ENCODE data around the gene TCP1.
"Not testable (repeated sequence)": the region's sequence is repeated elsewhere in the genome, so short reads cannot be mapped to it uniquely, and the experiment has no call there.

The TCP1 gene

DNA sequence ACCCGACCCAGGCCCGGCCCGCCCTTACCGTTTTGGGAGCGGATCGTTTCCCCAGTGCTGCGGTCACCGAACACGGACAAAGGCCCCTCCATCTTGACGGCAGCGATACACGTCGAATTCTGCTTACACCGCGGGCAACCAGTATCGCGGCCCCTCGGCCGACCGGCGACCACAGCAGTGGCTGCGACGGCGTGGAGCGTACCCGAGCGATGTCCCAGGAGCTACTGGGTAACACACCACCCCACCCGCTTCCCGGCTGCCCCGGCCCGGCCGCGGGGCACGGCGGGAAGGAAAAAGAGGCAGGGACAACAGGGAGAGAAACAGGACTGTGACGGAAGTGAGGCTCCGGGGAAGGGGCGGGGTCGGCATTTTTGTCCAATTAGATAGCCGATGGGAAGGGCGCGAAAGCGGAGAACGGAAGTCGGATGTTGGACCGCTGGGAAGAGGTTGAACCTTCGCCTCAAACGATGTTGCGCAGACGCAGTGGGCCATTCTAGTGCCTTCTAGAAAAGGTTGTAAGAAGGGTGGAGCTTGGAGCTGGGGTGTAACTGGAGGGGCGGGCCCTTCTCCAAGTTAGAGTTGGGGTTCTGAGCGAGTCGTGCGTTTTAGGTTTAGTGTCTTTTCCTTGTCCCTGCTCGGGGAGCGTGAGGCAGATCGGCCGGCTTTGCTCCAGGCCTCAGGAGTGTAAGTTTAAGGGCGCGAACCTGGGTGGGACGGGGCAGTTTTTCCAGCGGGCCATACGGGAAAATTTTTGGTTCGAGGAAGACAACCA, at the start of gene TCP1:
TSS of gene TCP1 (minus strand) at position 226 of the 772 bp plus-strand sequence. CDS start at position 92, 134 bp downstream.
- DNase-seq (ENCODE audit: low spot score) = peak; percentile 99

DNA sequence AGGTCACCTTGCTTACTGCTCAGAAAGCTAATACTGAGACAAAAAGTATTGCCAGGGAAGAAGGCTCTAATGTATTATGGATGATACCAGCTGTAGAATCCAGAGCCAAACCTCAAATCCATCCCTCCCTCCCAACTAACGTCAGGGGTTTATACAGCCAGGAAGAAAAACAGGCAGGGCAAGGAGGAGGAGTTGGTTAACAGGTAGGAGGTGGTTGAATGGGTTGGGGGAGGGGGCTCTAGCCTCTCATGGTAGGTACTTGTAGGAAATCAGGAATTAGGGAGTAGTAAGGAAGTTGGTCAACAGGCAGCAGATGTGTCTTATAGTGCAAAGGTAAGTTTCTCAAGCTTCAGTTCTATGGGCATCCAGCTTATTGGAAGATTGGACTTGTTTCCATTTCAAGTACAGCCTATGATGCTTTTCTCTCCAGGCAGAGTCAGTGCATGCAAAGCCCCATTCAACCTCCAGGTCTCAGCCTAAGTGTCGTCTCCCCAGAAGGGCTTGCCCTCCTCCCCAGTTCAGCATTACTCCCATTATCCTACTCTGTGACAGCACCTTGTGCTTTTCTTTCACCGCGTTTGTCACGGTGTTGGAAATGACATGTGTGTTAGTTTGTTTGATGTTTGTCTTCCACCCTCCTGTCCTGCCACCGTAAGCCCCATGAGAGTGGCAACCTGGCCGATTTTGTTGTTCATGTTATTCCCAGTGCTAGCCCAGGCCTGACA, 48.8 kb upstream of the TCP1 start:
- no peak for DNase-seq (ENCODE audit: low spot score)

DNA sequence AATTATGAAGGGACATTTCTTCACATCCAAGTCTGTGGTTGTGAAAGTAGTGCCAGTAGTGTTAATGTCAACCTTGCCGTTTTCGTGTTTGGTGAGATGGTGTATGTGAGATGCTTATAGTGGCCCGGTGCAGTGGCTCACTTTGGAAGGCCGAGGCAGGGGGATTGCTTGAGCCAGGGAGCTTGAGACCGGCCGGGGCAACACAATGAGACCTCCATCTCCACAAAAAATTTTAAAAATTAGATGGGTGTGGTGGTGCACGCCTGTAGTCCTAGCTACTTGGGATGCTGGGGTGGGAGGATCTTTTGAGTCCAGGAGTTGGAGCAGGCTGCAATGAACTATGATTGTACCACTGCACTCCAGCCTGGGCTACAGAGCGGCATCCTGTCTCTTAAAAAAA, 48.1 kb upstream of the TCP1 start:
- DNase-seq (ENCODE audit: low spot score) = no peak

DNA sequence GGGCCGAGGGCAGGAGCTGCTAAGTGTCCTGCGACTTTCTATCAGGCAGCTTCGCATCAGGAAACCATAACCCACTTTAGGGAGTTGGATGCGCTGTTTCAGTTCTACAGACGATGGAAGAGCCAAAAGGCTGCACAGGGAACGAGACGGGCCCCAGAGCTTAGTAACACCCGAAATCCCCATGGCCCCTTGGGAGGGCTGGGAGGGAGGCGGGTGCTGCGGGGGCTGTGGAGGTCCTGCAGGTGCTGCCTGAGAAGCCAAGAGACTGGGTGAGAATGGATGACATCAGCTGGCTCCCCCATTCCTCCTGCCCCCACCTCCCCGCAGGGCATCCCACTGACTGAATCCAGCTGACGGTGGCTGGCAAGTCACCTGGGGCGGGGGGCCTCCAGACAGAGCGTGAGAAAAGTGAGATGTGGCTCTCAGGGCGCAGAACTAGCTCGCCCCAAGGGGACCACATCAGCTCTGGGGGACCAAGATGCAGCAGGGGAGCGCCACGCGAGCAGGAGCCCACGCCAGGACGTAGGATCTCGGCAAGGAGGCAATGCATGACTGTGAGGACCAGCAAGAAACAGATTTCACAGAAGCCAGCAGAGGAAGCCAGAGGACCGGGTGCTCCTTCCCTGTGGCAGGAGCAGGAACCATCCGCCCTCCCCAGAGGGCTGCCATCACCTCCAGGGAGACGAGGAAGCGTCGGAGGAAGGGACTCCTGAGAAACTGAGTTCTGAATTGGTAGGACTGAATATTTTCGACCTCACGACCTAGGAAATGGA, 47.5 kb upstream of the TCP1 start:
- no peak for DNase-seq (ENCODE audit: low spot score)

DNA sequence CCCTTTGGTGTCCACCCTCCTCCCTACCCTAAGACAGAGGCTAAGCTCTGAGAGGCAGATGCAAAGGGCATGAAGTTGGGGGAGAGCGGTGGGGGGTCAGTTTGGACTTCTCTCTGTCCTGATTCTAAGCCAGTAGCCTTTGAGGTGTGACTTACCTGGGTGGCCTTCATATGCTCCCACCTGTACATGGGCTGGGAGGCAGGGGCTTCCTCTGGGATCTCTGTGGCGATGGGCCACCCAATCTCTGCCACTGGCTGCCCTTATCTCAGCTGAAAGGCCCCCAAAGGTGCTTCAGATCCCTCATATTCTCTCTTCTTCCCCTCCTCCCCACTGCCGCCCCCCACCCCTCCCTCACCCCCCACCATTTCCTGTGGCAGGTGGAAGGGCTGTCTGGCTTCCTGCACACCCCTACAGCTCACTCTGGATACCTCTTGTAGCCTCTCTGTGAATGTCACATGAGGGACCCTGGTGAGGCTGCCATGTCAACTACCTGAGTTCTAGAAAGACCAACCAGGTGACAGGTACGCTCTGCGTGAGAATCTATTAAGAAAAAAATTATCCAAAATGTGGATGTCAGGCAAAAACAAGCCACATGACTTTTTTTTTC, 44.7 kb upstream of the TCP1 start:
- DNase-seq (ENCODE audit: low spot score) = no peak

DNA sequence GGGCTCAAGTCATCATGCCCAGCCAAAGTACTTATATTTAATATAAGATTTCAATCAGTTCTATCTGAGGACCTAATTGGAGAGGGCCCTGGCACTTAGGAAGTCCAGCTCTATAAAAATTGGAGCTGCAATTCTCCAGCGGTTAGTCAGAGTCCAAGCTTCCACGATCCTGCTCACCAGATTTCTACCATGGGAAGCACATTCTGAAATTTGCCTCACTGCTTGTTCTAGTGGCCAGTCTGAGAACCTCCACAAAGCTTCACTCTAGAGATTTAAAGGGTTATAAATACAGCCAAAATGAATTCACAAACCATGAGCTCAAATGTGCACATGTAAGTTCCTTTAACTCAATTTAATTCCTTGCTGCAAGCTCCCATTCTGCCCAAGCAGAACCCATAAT, 44.2 kb upstream of the TCP1 start:
- no peak for DNase-seq (ENCODE audit: low spot score)

DNA sequence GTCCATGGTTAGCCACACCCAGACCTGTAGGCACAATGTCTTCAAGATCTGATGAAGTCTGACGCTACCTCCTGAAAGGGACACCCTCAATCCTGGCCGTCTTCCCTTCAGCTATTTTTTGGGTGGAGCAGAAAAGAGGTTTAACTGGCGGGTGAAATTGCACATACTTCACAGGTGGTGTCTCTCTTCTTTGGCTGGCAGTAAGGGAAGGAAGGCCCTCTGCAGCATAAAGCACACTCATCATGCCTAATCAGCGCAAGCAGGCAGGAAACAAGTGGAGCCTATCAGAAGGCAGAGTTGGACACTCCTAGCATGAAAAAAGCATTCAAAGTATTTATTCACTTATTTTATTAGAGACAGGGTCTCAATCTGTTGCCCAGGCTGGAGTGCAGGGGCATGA, 43.5 kb upstream of the TCP1 start:
- DNase-seq (ENCODE audit: low spot score) = no peak

DNA sequence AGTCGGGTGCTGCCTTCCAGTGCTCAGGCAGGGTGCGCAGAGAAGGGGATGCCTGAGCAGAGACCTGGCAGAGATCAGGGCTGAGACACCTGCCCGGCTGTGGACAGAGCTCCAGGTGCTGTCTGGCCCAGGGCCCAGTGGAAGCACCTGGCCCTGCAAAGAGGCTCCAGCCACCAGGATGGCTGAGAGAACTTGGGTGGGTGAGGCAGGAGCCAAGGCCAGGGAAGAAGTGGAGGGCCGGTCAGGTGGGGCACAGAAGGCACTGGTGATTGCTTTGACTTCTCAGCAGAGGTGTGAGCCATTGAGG, 41.9 kb upstream of the TCP1 start:
- DNase-seq (ENCODE audit: low spot score) = no peak

DNA sequence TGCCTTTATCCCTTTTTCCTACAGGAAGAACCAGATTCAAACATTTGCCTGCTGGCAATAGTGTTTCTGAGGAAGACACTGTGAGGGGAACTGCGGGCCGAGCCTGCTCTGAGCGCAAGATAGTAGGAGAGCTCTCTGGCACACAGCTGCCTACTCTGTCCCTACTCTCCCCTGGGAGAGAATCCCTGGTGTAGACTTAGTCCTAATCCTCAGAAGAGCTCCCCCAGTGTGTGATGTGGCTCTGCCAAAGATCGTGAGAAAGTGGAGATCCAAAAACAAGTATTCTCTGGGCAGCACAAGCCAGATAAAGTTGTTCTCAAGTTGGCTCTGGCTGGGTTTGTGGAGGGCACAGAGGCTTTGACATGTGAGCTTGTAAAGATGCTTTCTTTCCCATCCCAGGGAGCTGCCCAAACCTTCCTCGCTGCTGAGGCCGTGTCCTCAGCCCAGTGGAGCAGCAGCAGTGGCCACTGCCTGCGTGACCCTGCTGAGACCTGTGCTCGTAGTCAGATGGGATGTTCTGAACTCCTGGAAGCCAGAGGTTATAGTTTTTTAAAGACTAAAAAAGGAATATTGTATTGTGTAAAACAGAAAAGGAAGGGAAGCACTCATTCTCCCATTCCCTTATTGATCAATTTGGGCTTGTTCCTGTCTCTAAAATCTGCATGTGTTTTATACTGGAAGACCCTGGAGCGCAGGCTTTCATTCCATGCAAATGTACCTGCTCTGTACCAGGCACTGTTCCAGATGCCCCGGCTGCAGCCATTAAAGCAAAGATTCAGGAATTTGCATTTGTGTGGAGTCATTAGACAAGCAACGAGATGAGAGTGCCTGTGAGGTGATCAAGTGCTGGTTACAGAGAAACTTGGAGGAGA, 41.3 kb upstream of the TCP1 start:
- no peak for DNase-seq (ENCODE audit: low spot score)

DNA sequence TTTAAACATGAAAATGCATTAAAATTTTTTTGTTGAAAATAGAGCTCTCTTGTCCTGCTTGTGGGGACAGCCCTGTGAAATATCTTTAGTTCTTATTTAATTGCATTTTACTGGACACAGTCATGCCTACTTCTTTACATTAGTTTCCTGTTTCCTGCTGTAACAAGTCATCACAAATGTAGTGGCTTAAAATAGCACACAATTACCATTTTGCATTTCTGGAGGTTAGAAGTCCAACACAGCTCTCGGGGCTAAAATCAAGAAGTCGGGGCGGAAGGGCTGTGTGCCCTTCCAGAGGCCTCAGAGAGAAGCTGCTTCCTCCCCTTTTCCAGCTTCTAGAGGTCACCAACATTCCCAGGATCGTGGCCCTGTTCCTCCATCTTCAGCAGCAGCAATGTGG, 40.1 kb upstream of the TCP1 start:
- DNase-seq (ENCODE audit: low spot score) = peak; percentile 22

DNA sequence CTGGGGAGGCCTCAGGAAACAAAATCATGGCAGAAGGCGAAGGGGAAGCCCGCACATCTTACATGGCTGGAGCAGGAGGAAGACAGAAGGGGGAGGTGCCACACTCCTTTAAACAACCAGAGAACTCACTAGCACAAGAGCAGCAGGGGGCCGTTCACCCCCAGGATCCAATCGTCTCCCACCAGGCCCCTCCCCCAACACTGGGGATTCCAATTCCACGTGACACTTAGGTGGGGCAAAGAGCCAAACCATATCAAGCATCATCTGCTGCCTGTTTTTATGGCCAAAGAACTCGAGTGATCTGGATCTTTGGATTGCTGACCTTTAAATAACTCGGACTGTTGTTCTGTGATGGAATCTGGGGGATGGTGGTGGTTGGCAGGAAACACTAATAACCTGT, 38.7 kb upstream of the TCP1 start:
- no peak for DNase-seq (ENCODE audit: low spot score)

DNA sequence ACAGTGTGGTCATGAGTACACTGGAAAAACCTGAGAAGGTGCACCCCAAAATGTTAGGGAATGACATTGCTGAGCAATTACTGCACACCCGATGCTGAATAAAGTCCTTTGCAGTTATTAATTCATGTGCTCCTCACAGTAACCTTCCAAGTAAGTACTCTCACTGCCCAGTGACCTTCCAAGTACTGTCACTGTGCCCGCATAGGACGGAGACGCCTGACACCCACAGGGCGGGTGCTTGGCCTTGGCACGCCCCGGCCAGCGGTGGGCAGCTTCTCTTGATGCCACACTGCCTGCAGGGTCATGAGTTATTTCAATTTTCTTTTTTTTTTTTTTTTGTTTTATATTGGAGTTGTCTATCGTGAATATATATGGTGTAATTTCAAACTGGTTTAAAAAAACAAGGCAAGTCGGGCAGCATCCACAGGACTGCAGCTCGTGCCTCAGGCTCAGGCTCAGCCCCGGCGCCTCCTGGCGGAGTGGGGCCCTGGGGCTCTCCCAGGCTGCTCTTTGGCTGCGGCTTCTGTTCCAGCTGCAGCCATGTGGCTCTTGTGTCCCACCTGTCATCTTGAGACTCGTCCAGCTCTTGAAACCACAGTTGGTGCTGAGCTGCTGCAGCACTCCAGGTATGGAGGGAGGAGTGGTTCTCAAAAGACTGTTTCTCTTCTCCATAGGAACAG, 37.7 kb upstream of the TCP1 start:
- no peak for DNase-seq (ENCODE audit: low spot score)

DNA sequence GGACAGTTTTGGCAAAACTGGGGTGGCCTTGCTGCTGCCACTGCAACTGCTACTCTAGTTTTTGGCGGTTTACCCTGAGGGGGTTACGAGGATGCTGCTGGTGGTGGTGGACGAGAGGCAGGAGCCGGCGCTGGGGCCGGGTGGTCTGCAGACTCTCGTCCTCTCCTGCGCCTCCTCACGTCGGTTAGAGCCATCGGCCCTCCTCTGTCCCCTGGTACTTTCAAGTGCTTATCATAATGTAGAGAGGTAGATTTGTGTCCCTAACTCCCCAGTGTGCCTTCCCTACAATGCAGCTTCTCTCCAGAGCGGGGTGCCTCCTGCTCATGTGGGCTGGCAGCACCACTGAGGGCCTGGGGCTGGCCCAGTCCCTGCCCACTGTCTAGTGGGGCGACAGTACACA, 36.6 kb upstream of the TCP1 start:
- no peak for DNase-seq (ENCODE audit: low spot score)

DNA sequence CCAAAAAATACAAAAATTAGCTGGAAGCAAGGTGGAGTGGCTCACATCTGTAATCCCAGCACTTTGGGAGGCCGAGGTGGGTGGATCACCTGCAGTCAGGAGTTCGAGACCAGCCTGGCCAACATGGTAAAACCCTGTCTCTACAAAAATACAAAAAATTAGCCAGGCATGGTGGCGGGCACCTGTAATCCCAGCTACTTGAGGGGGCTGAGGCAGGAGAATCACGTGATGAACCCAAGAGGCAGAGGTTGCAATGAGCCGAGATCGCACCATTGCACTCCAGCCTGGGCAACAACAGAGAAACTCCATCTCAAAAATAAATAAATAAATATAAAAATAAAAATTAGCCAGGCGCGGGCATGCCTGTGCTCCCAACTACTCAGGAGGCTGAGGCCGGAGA, 35.3 kb upstream of the TCP1 start:
- DNase-seq (ENCODE audit: low spot score) = not testable (repeated sequence)

DNA sequence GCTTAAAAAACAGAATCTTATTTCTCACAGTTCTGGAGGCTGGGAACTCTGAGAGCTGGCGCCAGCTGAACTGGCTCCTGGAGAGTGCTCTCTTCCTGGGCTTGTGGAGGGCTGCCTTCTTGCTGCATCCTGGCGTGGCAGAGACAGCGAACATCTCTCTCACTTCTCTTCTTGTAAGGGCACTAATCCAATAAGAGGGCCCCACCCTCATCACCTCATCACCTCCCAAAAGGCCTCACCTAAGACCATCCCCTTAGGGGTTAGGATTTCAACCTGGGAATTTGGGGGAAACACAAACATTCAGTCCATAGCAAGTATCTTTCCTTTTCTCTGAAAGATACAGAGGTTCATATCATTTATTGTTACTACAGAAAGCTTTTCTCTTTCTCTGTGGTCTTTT, 34.6 kb upstream of the TCP1 start:
- DNase-seq (ENCODE audit: low spot score) = no peak

DNA sequence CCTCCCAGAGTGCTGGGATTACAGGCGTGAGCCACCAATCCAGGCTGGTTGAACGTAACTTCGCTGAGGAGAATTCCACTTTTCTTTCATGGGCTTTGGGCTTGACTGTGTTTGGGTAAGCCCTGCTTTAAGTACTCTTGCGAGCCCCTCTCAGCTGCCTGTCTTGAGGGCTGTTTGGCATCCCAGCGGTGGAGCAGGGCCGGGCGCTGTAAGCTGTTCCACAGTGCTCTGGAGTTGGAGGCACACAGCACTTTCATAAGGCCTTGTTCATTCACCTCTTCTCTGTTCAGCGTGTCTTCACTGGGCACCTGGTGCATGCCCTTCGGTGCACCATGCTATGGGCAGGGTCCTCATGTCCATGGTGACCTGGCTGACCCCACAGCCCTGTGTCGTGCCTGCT, 32.3 kb upstream of the TCP1 start:
- DNase-seq (ENCODE audit: low spot score) = no peak

DNA sequence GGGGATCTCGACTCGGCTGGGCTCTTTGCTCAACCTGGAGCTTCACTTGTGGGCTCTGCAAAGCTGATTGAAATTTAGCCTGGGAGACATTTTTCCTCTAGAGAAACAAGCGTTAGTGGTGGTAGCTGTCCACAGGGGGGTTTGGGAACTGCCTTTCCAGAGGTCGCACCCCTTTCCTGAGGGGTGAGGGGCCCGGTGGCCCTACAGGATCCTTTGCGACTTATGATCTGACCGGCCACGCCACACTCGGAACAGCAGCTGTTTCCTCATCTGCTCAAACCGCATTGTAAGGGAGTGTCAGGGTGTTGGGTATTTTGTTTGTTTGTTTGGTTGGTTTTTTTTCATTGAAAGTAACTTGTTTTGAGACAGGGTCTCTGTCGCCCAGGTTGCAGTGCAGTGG, 31.7 kb upstream of the TCP1 start:
- DNase-seq (ENCODE audit: low spot score) = no peak

DNA sequence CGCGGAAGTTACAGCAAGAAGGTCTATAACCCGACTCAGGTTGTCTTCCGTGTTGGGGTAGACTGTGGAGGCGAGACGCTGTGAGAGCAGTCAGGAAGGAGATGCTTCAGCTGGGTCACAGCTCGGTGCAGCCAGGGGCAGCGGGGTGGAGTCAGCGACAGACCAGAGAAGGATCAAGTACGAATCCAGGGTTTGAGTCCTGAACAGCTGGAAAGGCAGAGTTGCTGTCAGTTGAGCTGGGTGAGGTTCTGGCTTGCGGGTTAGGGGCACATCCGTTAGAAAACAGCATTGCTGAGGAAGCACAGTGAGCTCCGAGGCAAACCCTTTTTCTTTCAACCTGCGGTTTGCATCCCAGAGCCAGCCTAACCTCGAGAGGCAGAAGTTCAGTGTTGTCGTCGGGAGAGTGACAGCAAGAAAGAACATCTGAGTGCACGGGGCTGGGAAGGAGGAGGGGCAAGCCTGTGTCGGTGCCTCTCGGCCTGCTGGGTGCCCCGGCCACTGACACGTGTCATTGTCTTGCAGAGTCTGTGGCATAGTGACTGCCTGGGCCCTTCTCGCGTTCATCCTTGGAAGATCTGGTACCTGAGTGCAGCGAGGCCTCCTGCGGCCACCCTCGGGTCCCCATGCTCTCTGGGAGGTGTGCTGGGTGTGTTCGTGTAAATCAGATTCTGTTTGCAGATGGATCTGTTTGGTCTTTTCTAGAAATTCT, 30.7 kb upstream of the TCP1 start:
- no peak for DNase-seq (ENCODE audit: low spot score)

DNA sequence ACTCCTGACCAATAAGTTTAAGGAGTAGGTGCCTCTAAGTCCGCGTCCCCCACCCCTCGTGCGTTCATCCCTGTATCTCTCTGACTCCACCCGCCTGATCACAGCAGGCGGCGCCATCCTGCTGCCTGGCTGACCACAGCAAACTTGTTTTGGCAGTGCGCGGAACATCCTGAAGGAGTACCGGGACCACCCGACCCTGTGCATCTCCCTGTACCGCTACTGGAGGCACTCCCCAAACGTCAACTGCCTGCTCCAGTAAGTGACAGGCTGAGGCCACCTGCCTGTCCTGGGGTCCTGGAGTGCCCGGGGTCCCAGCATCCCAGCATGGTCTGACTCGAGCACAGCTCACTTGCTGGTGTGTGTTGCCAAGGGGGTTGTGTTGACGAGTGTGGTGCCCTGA, 29.7 kb upstream of the TCP1 start:
- no peak for DNase-seq (ENCODE audit: low spot score)

DNA sequence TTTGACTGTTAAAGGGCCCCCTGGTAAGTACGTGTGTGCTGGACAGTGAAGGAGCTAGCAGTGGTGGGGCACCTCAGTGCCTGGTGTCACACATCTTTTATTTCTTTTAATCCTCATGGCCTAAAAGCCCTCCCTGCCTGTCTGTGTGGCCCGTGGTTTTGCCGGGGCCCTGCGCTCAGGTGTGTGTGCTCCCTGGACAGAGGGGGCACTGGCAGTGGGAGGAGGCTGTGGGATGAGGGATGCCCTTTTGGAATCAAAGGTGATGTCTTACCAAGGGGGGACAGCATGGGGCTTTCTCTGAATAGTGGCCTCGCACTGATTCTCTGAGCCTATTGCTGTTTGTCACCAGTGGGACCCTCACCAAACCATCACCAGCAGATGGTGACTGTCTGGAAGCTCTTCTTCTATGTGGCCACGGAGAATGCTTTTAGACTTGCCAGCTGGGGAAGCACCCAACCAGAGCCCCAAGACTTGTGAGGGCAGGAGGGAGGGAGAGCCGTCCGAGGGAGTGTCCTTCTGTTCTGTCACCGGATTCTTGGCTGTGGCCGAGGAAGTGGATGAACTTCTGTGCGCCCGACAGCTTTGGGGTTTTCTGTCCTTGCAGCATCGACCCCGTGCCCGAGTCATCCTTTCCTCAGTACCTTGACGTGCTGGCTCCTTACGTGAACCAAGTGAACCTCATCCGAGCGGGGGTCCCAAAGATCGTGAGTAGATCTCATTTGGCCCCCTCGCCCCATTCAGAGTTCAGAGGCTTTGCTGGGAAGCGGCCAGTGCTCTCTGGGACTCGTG, 28.7 kb upstream of the TCP1 start:
- DNase-seq (ENCODE audit: low spot score) = no peak
